HEK293 (cell line): ENCODE results near the gene ASCL5.

Experiments
- CTCF ChIA-PET: fragments of 350-600 bp; formaldehyde crosslinking; extraction: SDS; loops from one replicate; lab custom pipeline; 2021; ENCODE audit warnings: antibody characterized with exemption; lab: Yijun Ruan, JAX
- POLR2A ChIA-PET: fragments of 300-600 bp; formaldehyde crosslinking; extraction: SDS; loops from one replicate; lab custom pipeline; 2020; ENCODE audit warnings: antibody characterized with exemption, inconsistent platforms; lab: Yijun Ruan, JAX
- H3K27ac ChIP-seq: fragments of 200-500 bp; sonication (Bioruptor generic); 2 replicates; pipeline ENCODE4 v1.5.1; 2014; ENCODE audit warnings: low read depth, low read length, control low read depth, inconsistent platforms; ENCODE audit errors: extremely low read depth
- H3K36me3 ChIP-seq, 2 experiments: fragments of 200-500 bp in 1 of 2; sonication (Bioruptor generic) in 1 of 2; 1 replicate in 1 of 2; 2 replicates in 1 of 2; pipeline ENCODE4 v1.5.1; 2014 to 2017; ENCODE audit warnings: inconsistent platforms in 2 of 2, low read length in 2 of 2; ENCODE audit not compliant: control insufficient read depth in 2 of 2, insufficient read depth in 1 of 2
- H3K4me1 ChIP-seq: fragments of 200-500 bp; sonication (Bioruptor generic); 2 replicates; pipeline ENCODE4 v1.5.1; 2014; ENCODE audit warnings: mild to moderate bottlenecking, low read length, inconsistent platforms; ENCODE audit not compliant: control insufficient read depth, insufficient read depth
- H3K4me3 ChIP-seq: 2 replicates; pipeline ENCODE4 v1.5.1; 2011; ENCODE audit warnings: low read depth, mild to moderate bottlenecking, control low read depth, low read length, moderate library complexity
- H3K9me3 ChIP-seq: fragments of 200-500 bp; sonication (Bioruptor generic); 2 replicates; pipeline ENCODE4 v1.5.1; 2014; ENCODE audit warnings: low read depth, low read length, inconsistent platforms; ENCODE audit not compliant: control insufficient read depth, insufficient read depth
- HIC1 ChIP-seq: fragments of 450-650 bp; formaldehyde crosslinking; IDR thresholded peaks from 2 replicates; pipeline ENCODE4 v1.5.1; 2016; ENCODE audit warnings: missing biosample characterization, missing genetic modification characterization
- HOXC10 ChIP-seq: sonication (generic); formaldehyde crosslinking; IDR thresholded peaks from 2 replicates; pipeline ENCODE4 v1.8.1; 2023; ENCODE audit warnings: mild to moderate bottlenecking, missing genetic modification reagents
- MEIS1 ChIP-seq: sonication (generic); formaldehyde crosslinking; IDR thresholded peaks from 2 replicates; pipeline ENCODE4 v1.8.1; 2022; ENCODE audit warnings: missing genetic modification reagents, mild to moderate bottlenecking, borderline replicate concordance
- ZBTB11 ChIP-seq: fragments of 450-650 bp; formaldehyde crosslinking; conservative IDR thresholded peaks from 2 replicates; pipeline ENCODE4 v1.5.1; 2016; ENCODE audit warnings: low read depth, missing biosample characterization, missing genetic modification characterization
- ZBTB20 ChIP-seq: fragments of 450-650 bp; formaldehyde crosslinking; IDR thresholded peaks from 2 replicates; pipeline ENCODE4 v1.5.1; 2016; ENCODE audit warnings: missing biosample characterization, missing genetic modification characterization
- ZNF121 ChIP-seq: fragments of 450-650 bp; formaldehyde crosslinking; IDR thresholded peaks from 2 replicates; pipeline ENCODE4 v1.5.1; 2016; ENCODE audit warnings: missing biosample characterization, missing genetic modification characterization
- ZNF140 ChIP-seq: fragments of 450-650 bp; formaldehyde crosslinking; IDR thresholded peaks from 2 replicates; pipeline ENCODE4 v1.5.1; 2016; ENCODE audit warnings: missing biosample characterization, missing genetic modification characterization
- ZNF155 ChIP-seq: fragments of 450-650 bp; formaldehyde crosslinking; IDR thresholded peaks from 2 replicates; pipeline ENCODE4 v1.5.1; 2016; ENCODE audit warnings: missing biosample characterization, missing genetic modification characterization
- ZNF214 ChIP-seq: fragments of 450-650 bp; formaldehyde crosslinking; IDR thresholded peaks from 2 replicates; pipeline ENCODE4 v1.5.1; 2017; ENCODE audit warnings: missing biosample characterization, mild to moderate bottlenecking, missing genetic modification characterization, borderline replicate concordance
- ZNF501 ChIP-seq: fragments of 450-650 bp; formaldehyde crosslinking; IDR thresholded peaks from 2 replicates; pipeline ENCODE4 v1.5.1; 2016; ENCODE audit warnings: missing biosample characterization, missing genetic modification characterization
- ZNF558 ChIP-seq: fragments of 450-650 bp; formaldehyde crosslinking; IDR thresholded peaks from 2 replicates; pipeline ENCODE4 v1.5.1; 2016; ENCODE audit warnings: missing biosample characterization, missing genetic modification characterization
- ZNF600 ChIP-seq: fragments of 450-650 bp; formaldehyde crosslinking; IDR thresholded peaks from 2 replicates; pipeline ENCODE4 v1.5.1; 2016; ENCODE audit warnings: missing biosample characterization, missing genetic modification characterization
- ZNF624 ChIP-seq: fragments of 450-650 bp; formaldehyde crosslinking; IDR thresholded peaks from 2 replicates; pipeline ENCODE4 v1.5.1; 2017; ENCODE audit warnings: missing biosample characterization, missing genetic modification characterization
- ZNF639 ChIP-seq: fragments of 450-650 bp; formaldehyde crosslinking; IDR thresholded peaks from 2 replicates; pipeline ENCODE4 v1.5.1; 2016; ENCODE audit warnings: missing biosample characterization, missing genetic modification characterization
- ZSCAN23 ChIP-seq: fragments of 450-650 bp; formaldehyde crosslinking; IDR thresholded peaks from 2 replicates; pipeline ENCODE4 v1.5.1; 2016; ENCODE audit warnings: missing biosample characterization, missing genetic modification characterization
- ZSCAN30 ChIP-seq: fragments of 450-650 bp; IDR thresholded peaks from 2 replicates; pipeline ENCODE4 v1.5.1; 2018; ENCODE audit warnings: missing biosample characterization, mild to moderate bottlenecking, missing genetic modification characterization, moderate library complexity

Gene ASCL5

GRCh38 chr1:201104141-201104540 lies 22.8 kb downstream of the ASCL5 start:
- ChIA-PET CTCF (no interaction called here), POLR2A (no interaction called here)
- H3K27ac ChIP-seq = no peak overlapping the region
- no peaks in the 10 kb centered on the region for H3K4me1 ChIP-seq
- TF ChIP-seq ZNF121 (tag by site-specific recombination) = no peak
- no peak for TF ChIP-seq ZNF624 (tag by site-specific recombination)
- no peak for TF ChIP-seq ZSCAN30 (tag by site-specific recombination)
- TF ChIP-seq ZNF501 = no peak
- TF ChIP-seq ZNF639 (tag by site-specific recombination) = no peak
- no peak for TF ChIP-seq HIC1 (tag by site-specific recombination)
- no peak for TF ChIP-seq ZBTB20 (tag by site-specific recombination)
- TF ChIP-seq HOXC10 = no peak
- no peak for TF ChIP-seq ZNF600 (tag by site-specific recombination)
- no peak for TF ChIP-seq MEIS1 (CRISPR knock-in tag)
- no peak for TF ChIP-seq ZSCAN23
- no peak for TF ChIP-seq ZNF140 (tag by site-specific recombination)
- no peak for TF ChIP-seq ZNF155 (tag by site-specific recombination)
- TF ChIP-seq ZBTB11 (tag by site-specific recombination) = no peak
- H3K4me3 ChIP-seq = no peak overlapping the region
- no peaks in the 10 kb centered on the region for H3K9me3 ChIP-seq
- H3K36me3 ChIP-seq = no peaks in the 10 kb centered on the region

GRCh38 chr1:201103666-201104065 lies 23.3 kb downstream of the ASCL5 start:
- POLR2A ChIA-PET = no interaction called here
- Histone ChIP-seq H3K36me3 (no peaks in the 10 kb centered on the region), H3K4me1 (no peaks in the 10 kb centered on the region), H3K27ac (no peak overlapping the region), H3K4me3 (no peak overlapping the region), H3K9me3 (no peaks in the 10 kb centered on the region)
- CTCF ChIA-PET = no interaction called here
- TF ChIP-seq ZNF558 (tag by site-specific recombination) = no peak
- TF ChIP-seq ZNF214 = no peak
